Ramos (cell line): ENCODE data around the gene CAMTA1.

ENCODE experiments used
- in situ Hi-C: fragments of 300-500 bp; cut with MboI; formaldehyde crosslinking; loops from one replicate; pipeline ENCODE4 v1.14.3; 2022; ENCODE audit warnings: low sequenced_read_pairs; ENCODE audit not compliant: unreplicated experiment

The CAMTA1 gene

DNA sequence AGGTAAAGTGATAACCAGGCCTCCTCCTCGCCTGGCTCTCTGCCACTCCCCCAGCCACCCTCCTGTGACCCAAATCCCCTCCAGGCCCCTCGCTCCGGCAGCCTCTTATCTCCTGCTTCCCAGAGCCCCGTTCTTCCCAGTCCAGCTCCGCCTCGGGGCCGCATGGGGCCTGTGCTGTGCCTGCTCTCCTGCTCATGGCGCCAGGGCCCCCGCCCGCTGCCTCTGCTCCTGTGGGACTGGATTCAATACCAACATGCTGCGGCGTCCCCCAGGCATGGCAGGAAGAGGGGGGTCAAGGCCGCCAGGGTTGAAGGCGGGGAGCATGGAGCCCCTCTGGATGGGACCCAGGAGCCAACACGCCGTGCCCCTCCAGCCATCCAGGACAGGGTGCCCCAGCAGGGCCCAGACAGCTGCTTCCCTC, 772.8 kb downstream of the CAMTA1 start:
- in situ Hi-C loops: no loop called here

DNA sequence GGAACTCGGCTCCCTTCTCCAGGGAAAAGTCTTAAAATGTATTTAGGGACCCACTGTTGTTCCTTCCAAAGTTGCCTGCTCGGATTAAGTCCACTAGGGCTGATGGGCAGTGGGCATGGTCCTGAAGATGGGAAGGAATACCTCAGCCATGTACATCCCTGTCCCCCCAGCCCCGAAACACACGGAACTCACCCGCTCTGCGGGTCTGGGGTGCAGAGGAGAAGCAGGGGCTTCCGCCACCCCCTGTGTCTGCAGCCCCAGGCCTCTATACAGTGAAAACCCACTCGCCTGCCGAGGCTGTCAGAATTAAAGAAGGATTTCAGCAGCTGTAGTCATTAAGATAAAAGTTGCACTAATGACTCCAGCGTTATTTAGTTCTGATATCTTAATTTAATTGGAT, 773.2 kb downstream of the CAMTA1 start:
- in situ Hi-C loops: no loop called here

DNA sequence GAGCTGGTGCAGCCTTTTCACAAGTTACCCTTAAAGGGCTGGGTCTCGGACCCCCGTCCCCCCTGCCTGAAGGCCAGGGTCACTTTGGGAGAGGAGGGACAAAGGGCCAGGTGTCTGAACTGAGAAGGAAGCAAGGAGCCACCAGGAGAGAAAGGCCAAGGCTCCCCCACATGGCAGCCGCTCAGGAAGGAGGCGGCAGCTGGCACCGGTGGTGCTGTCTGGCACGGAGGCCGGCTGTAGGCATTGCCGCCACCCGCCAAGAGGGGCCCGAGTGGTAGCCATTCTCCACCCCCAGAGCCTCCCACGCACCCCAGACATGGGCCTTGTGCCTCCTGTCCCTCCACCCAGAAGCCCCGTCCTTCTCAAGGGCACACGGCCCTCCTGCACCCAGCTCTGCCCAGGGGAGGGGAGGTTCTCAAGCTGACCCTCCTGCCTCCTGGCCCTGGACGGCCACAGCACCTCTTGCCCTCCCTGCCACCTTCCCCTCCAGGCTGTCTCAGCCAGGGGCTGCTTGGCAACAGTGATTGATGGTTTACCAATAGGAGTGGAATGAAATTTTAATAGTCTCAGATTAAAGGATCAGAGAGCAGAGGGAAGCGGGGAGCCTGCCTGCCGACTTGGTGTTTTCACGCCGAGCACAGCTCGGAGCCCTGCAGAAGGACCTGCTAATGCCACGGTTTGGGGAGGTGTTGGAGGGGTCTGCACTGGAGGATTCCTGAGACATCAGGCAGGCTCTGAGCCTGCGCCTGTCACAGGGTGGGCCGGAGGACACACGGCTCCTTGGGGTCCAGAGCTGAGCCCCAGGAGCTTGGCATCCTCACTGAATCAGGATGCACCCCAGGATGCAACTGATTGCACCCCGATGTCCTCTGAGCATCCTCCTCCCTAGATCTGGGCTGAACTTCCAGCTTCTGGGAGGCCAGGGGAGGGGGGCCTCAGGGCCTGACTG, 773.9 kb downstream of the CAMTA1 start:
- in situ Hi-C loops: no loop called here

DNA sequence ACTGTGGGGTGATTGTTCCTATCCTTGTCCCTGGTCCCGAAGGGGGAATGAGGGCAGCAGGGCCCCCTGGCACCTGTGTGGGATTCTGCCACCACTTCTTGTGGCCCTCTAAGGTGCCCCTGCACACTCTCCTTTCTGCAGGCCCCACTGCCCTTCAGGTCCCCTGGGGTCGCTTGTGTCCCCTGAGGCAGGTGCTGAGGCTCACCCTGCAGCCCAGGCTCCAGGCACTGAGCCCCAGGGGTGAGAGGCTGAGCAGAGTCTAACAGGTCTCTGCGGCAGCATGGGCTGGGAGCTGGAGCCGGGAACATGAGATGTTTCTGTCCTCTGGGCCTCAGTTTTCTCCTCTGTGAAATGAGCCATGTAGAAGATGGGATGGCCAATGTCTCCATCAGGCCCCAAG, 774.9 kb downstream of the CAMTA1 start:
- in situ Hi-C loops: no loop called here

DNA sequence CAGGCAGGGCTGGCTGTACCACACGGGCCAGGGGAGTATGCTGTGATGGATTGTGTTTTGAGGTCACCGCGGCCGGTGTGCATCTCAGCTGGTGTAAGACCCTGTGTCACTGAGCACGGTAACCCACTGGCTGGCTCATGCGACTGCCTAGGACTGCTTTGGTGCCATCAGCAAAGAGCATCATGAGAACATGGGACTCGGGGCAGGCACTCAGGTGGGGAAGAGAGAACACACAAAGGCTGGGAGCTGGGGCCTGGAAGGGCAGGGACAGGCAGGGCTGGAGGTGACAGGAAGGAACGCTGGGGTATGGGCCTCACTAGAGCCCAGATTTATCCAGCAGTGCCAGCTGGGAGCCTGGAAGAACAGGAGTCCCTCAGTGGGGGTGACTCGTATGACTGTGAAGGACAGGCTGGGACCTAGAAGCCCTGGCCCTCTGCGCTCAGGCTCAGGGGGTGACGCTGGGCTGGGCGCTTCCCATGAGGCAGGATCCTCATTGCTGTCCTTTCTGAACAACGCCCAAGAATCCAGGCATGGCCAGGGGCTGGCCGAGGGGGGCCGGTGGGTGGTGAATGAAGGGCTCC, 775.4 kb downstream of the CAMTA1 start:
- in situ Hi-C loops: no loop called here

DNA sequence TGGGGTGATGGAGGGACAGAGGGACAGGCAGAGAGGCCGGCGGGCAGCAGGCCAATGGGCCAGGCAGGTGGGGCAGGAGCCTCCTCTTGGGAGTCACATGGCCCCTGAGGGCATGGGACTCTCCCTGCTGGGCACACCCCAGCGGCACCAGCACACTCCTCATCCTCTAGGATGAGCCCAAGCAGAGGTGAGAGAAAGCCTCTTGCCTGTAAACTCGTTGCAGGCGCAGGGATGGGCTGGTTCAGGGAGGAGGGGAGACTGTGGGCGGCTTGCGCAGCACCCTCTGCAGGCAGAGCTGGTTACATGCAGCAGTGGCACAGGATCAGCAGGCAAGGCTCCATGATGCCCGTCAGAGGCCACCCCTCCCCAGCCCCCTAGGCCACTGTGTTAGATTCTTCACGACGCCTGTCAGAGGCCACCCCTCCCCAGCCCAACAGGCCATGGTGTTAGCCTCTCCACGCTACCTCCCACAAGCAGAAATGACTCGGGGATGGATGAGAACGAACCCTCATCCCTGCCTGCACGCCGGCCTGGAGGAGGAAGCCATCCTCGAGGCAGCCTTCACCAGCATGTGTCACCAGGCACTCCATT, 776.2 kb downstream of the CAMTA1 start:
- in situ Hi-C loops: no loop called here

DNA sequence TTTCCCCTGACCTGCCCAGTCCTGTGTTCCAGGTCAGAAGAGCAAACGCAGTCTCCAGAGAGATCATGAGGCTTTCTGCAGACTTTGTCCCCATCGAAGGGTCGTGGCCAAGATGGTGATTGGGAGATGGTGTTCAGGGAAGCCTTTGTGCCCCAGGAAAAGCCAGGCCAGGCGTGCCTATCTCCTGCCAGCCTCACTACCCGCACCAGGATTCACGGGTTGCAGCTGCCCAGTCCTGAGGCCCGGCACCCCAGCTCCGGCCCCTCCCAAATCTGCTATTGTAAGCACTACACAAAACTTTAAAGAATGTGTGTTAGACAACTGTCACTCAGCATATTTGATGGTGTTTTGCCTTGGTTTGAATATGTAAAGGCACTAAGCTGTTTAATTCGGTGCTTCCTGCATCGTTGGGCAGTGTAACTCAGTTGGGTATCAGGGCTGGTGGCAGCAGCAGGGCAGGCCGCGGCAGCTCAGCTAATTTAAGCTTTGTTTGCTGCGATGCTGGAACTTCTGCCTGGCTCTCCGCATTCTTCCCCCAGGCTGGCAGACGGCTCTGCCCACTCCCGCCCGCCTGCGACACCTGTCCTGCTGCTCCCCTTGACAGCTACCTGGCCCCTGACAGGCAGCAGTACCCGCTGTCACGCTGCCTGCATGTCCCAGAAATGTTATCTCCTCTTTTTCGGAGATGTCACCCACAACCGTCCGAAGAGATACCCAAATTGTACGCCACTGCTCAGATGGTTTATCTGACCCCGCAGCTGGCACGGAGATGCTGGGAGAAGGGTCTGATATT, 776.9 kb downstream of the CAMTA1 start:
- in situ Hi-C loops: no loop called here

DNA sequence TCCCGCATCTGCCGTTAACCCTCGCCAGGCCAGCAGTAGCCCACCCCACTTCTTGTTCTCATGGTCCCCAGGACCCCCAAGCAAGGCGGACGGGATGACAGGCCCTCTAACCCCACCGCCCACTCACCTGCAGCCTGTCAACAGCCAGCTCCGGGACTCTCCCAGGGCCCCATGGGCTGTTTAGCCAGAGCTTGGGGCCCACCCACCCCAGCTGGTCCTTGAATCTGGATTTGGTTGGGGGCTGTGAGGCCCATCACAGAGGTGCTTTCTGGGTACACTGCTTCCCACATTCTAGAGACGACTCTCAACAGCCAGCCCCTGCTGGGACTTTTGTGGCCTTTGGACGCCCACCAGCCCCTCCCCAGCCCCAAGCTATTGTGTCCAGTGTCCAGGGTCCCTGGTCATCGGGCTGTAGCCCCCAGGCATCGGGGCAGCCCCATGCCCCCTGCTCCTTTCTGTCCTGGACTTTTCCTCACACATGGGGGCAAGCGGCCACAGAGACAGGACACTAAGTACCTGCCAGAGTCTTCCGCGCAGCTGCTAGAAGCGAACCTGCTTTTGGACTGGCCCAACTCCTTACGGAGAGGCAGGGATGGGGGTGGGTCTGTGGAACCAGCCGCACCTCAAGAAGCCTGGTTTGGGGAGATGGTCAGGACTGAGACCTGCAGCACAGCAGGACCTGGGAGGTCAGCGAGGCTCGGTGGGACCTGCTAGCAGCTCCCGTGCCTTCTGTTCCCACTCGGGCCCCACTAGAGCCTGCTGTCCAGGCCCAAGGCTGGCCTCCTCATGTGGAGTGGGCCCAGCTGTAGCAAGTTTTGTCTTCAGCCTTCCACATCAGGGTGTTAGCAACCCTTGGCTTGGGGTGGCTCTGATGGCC, 777.7 kb downstream of the CAMTA1 start:
- in situ Hi-C loops: no loop called here

DNA sequence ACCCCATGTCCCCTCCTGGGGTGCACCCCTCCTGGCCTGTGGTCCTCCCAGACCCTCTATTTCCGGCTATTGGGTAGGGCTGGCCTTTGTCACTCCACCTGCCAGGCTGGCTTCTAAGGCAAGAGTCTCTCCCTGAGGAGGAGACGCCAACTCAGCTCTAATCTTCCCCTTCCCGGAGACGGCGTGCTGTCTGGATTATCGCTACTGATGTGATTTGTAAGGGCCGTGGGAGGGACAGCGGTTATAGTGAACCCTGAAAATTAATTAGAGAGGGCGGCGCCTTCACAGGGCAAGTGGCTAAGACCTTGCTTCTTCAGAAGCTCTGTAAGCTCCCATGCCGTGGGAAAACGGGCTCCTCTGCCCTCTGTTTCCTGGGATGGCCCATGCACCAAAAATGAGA, 778.9 kb downstream of the CAMTA1 start:
- in situ Hi-C loops: no loop called here

DNA sequence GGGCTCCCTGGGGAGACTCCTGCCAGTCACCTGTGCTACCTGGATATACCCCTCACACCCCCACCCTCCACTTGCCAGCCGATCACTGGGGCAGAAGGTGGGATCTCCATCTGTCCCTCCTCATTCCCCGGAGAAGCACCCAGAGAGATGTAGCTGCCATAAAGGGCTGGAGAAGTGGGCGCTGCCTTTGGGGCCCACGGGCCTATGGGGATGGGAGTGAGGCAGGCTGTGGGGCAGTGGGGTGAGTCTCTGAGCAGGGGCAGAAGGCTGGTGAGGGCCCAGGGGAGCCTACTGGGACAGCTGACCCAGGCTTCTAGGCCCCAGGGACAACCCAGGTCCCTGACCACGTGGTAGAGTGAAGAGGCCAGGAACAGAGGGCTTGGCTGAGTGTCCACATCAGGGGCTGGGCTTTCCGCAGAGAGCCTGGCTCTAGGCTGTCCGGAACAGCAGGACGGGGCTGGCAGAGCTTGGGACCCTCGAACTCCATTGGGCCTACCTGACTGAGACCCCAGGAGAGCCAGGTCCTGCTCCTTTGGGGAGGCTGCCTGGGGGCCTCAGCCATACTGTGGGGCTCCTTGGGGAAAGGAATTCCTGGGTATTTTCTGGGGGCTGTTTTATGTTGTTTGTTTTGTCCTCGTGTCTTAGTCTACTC, 780.0 kb downstream of the CAMTA1 start:
- in situ Hi-C loops: no loop called here

DNA sequence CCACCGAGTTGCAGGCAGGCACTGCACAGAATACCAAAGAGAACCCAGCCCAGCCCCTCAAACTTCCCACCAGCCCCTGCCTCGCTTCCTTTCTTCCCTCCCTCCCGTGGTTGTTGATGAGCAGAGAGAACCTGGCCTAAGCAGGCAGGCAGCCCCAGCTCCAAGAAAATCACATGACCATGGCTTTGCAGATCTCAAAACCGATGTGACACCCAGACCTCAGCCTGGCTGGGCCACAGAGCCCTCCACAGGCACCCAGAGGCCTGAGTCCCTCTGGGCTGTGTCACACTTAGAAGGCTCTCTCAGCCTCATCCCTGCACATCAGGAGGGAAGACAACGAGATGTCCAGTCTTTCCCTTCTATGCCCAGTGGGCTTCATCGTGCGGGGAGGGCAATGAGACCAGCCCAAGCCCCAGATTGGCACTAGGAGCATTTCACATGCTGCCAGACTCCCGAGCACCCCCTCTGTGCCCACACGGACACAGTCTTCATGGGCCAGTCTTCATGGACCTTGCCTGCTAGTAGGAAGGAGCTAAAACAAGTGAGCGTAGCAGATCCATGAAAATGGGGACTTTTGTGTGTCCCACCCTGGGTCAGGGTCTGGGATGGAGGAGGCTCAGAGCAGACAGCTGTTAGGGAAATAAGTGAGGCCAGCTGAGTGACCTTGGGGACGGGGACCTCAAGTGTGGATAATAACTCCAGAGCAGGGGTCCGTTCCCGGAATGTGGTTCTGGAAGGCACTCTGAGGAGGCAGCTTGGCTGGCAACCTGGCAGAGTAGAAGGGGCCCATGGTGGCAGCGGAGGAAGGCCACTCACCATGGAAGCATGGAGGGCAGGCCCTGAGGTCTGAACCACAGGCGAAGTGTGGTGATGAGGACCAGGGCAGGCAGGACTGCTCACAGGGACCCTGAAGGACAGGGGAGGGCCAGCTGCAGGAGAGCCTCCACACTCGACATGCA, 781.4 kb downstream of the CAMTA1 start:
- in situ Hi-C loops: no loop called here

DNA sequence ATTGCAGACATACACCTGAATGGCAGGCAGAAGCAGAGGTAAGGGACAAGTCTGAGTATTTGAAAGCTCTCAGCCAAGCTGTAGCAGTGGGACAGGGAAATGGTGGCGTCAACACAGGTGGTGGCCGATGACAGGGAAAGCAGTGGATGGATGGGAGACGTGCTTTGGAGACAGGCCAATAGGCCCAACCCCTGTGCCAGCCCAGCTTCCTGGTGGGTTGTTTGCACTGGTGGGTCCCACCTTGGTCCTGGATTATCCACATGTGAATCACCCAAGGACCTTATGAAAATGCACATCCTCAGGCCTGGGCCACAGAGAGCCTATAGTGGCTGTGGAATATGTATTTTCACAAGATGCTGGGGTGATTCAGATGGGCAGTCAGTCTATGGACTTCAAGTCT, 782.1 kb downstream of the CAMTA1 start:
- in situ Hi-C loops: no loop called here

DNA sequence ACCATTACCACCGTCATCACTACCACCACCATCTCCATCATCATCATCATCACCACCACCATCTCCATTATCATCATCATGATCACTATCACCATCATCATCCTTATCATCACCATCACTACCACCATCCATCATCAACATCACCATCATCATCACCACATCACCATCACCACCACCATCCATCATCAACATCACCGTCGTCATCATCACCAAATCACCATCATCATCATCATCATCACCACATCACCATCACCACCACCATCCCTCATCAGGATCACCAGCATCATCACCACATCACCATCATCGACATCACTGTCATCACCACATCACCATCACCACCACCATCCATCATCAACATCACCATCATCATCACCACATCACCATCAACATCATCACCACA, 782.8 kb downstream of the CAMTA1 start:
- in situ Hi-C loops: no loop called here

DNA sequence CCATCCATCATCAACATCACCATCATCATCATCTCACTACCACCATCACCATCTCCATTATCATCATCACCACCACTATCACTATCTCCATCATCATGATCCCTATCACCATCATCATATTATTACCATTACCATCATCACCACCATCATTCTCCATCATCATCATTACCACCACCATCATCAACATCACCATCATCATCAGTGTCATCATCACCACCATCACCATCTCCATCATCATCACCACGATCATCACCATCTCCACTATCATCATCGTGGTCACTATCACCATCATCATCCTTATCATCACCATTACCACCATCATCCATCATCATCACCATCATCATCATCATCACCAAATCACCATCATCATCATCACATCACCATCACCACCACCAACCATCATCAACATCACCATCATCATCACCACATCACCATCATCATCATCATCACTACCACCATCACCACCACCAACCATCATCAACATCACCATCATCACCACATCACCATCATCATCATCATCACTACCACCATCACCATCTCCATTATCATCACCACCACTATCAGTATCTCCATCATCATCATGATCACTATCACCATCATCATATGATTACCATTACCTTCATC, 783.8 kb downstream of the CAMTA1 start:
- in situ Hi-C loops: no loop called here

DNA sequence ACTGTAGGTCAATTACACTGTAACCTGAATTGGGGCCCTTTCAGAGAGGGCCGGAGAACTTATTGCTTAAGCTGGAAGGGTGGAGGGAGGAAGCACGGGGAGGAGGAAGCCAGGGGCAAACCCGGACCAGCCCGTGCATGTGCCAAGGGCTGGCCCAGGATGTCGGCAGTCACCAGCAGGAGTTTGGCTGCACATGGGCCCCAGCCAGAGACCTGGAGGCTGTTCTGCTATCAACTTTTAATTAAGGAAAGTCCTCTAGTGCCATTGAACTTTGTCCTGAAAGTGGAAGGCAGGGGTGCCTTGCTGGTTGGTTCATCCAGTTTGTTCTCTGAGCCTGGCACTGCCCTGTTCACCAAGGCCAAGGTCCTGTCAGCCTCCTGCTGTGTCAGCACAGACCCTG, 785.1 kb downstream of the CAMTA1 start:
- in situ Hi-C loops: no loop called here

DNA sequence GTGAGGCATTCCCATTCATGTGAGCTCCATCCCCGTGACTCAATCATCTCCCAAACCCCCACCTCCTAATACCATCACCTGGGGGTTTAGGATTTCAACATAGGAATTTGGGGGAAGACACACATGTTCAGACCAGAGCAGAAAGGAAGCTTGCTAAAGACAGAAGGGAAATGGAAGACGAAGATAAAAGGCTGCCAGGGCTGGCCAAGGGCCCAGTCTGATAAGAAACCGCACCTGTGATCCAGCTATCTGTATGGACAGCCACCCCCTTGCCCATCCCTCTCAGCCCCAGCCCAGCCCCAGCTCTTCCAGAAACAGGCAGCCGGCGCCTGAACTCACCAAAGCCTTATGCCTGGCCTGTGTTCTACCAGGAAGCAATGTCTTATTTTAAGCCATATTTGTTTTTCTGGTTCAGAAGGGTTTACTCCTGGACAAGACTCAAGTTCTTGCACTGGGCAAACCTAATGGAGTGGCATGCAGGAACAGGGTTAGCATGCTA, 787.4 kb downstream of the CAMTA1 start:
- in situ Hi-C loops: no loop called here

DNA sequence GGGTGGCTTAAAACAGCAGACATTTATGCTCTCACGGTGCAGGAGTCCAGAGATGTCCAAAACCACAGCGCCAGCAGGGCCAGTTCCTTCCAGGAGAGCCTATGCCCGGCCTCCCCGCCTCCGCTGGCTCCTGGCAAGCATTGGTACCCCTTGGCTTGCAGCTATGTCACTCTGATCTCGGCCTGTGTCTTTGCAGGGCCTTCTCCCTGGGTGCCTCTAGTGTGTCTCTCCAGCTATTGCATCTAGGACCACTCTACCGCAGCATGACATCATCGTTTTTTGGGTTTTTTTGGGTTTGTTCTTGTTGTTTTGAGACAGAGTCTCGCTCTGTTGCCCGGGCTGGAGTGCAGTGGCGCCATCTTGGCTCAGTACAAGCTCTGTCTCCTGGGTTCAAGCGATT, 788.2 kb downstream of the CAMTA1 start:
- in situ Hi-C loops: no loop called here
